HepG2 (cell line): ENCODE results near the gene TAS1R3. TPM values are rescaled to one million over a fixed set of nuclear protein-coding genes. Genes with fewer than 3 reads are reported as not detected.
A peak's percentile ranks its signal among the peaks of the same experiment; 100 is the strongest.

ENCODE experiments used
- ATAC-seq: fragments of 200-7000 bp; cut with Tn5 transposase; 3 replicates; pipeline ENCODE4 v1.9.1; 2020; ENCODE audit warnings: mild to moderate bottlenecking, moderate library complexity
- BruUV-seq: library from RNA; stranded (reverse); fragments of 400-500 nt; replicated peaks from 2 replicates; lab custom pipeline; 2021; lab: Mats Ljungman, UMichigan
- CTCF ChIA-PET: fragments of 300-600 bp; formaldehyde crosslinking; extraction: SDS; loops from one replicate; lab custom pipeline; 2021; ENCODE audit warnings: low total read pairs, inconsistent platforms, low intra/inter-chr PET ratio; lab: Yijun Ruan, JAX
- POLR2A ChIA-PET: fragments of 350-600 bp; sonication (Branson Sonifier 250); formaldehyde crosslinking; loops from one replicate; lab custom pipeline; 2020; ENCODE audit warnings: antibody characterized with exemption, inconsistent platforms; lab: Yijun Ruan, JAX
- DNase-seq: peaks from one replicate; pipeline ENCODE4 v3.0.0-alpha.2; 2015; ENCODE audit warnings: low spot score
- FAIRE-seq: peaks from 3 replicates; lab custom pipeline; 2011; peaks lifted over from hg19 to GRCh38; lab: Jason Lieb, UNC
- H2AFZ ChIP-seq: one replicate; pipeline ENCODE4 v1.6.1; 2011; ENCODE audit warnings: low read length, inconsistent platforms
- H3K27ac ChIP-seq: fragments of 300-600 bp; 3 replicates; pipeline ENCODE4 v1.8.0; 2011; ENCODE audit warnings: mixed run types, mild to moderate bottlenecking, mixed read lengths, low read length, inconsistent platforms; ENCODE audit not compliant: insufficient read depth; ENCODE audit errors: extremely low read length
- H3K27me3 ChIP-seq, 2 experiments: fragments of 200-600 bp in 1 of 2; 2 replicates in 1 of 2; 3 replicates in 1 of 2; pipeline versions ENCODE4 v1.6.0 to v1.8.0; 2011; ENCODE audit warnings: low read length in 2 of 2, mild to moderate bottlenecking in 2 of 2, moderate library complexity in 2 of 2, inconsistent platforms in 1 of 2; ENCODE audit not compliant: insufficient read depth in 2 of 2, control insufficient read depth in 1 of 2
- H3K36me3 ChIP-seq, 2 experiments: fragments of 200-600 bp in 1 of 2; replicated peaks in 1 of 2; 2 replicates in 1 of 2; 3 replicates in 1 of 2; pipeline versions ENCODE4 v1.5.1 to v1.8.0; 2011; ENCODE audit warnings: low read length in 2 of 2, inconsistent platforms in 1 of 2; ENCODE audit not compliant: insufficient read depth in 2 of 2, control insufficient read depth in 1 of 2
- H3K4me1 ChIP-seq: 2 replicates; pipeline ENCODE4 v1.5.1; 2012; ENCODE audit warnings: low read length, inconsistent platforms; ENCODE audit not compliant: insufficient read depth
- H3K4me2 ChIP-seq: 2 replicates; pipeline ENCODE4 v1.6.0; 2011; ENCODE audit warnings: low read depth, low read length, inconsistent platforms
- H3K4me3 ChIP-seq, 3 experiments: fragments of 200-600 bp in 1 of 3; sonication (generic), shearing (Covaris generic) in 1 of 3; replicated peaks in 1 of 3; 2 replicates each; pipeline ENCODE4 v1.5.1; 2011 to 2016; ENCODE audit warnings: low read length in 3 of 3, inconsistent platforms in 2 of 3, low read depth in 2 of 3, mild to moderate bottlenecking in 2 of 3, control low read depth in 1 of 3, mixed read lengths in 1 of 3; ENCODE audit not compliant: insufficient read depth in 1 of 3
- H3K79me2 ChIP-seq: one replicate; pipeline ENCODE4 v1.6.1; 2011; ENCODE audit warnings: low read length, inconsistent platforms; ENCODE audit not compliant: insufficient read depth
- H3K9ac ChIP-seq: 2 replicates; pipeline ENCODE4 v1.6.0; 2011; ENCODE audit warnings: mild to moderate bottlenecking, low read depth, low read length, inconsistent platforms; ENCODE audit not compliant: insufficient read depth
- H3K9me3 ChIP-seq: 2 replicates; pipeline ENCODE4 v1.5.1; 2012; ENCODE audit warnings: mild to moderate bottlenecking, low read length
- H4K20me1 ChIP-seq: 2 replicates; pipeline ENCODE4 v1.6.0; 2011; ENCODE audit warnings: inconsistent platforms, mild to moderate bottlenecking, low read length, moderate library complexity; ENCODE audit not compliant: insufficient read depth
- AGO2 ChIP-seq: fragments of 200-400 bp; formaldehyde crosslinking; optimal IDR thresholded peaks from 2 replicates; pipeline ENCODE3; 2017; ENCODE audit warnings: mild to moderate bottlenecking, low read depth, low read length, moderate library complexity
- AKAP8 ChIP-seq: sonication (generic); formaldehyde crosslinking; IDR thresholded peaks from 2 replicates; pipeline ENCODE4 v1.5.1; 2020; ENCODE audit warnings: mild to moderate bottlenecking, missing genetic modification reagents
- CHD4 ChIP-seq: fragments of 200-600 bp; sonication (generic); IDR thresholded peaks from 2 replicates; pipeline ENCODE4 v1.7.0; 2017; ENCODE audit warnings: mild to moderate bottlenecking, low read length, borderline replicate concordance
- DNMT1 ChIP-seq: sonication (generic); formaldehyde crosslinking; IDR thresholded peaks from 2 replicates; pipeline ENCODE4 v1.5.1; 2020; ENCODE audit warnings: mild to moderate bottlenecking, missing genetic modification reagents
- EEA1 ChIP-seq: sonication (generic); formaldehyde crosslinking; IDR thresholded peaks from 2 replicates; pipeline ENCODE4 v1.5.1; 2020; ENCODE audit warnings: mild to moderate bottlenecking, missing genetic modification reagents, borderline replicate concordance
- HNRNPL ChIP-seq: fragments of 200-400 bp; formaldehyde crosslinking; IDR thresholded peaks from 2 replicates; pipeline ENCODE4 v1.6.1; 2017; ENCODE audit warnings: mild to moderate bottlenecking, low read depth, low read length
- HNRNPLL ChIP-seq: fragments of 200-400 bp; formaldehyde crosslinking; IDR thresholded peaks from 2 replicates; pipeline ENCODE4 v1.6.1; 2017; ENCODE audit warnings: mild to moderate bottlenecking, low read depth, low read length; ENCODE audit not compliant: poor library complexity, severe bottlenecking
- KDM5A ChIP-seq: fragments of 200-600 bp; sonication (generic); IDR thresholded peaks from 2 replicates; pipeline ENCODE4 v1.7.0; 2018; ENCODE audit warnings: antibody characterized with exemption, mild to moderate bottlenecking, low read length, borderline replicate concordance
- NFKB2 ChIP-seq: sonication (generic); formaldehyde crosslinking; IDR thresholded peaks from 2 replicates; pipeline ENCODE4 v1.4.0; 2020; ENCODE audit warnings: missing genetic modification reagents, borderline replicate concordance
- PPARG ChIP-seq: conservative IDR thresholded peaks from 2 replicates; pipeline ENCODE4 v1.6.1; 2016; ENCODE audit warnings: missing biosample characterization, missing genetic modification reagents
- RBFOX2 ChIP-seq: fragments of 200-400 bp; formaldehyde crosslinking; IDR thresholded peaks from 2 replicates; pipeline ENCODE4 v1.6.1; 2017; ENCODE audit warnings: low read depth, mild to moderate bottlenecking, low read length
- SP140L ChIP-seq: sonication (generic); formaldehyde crosslinking; IDR thresholded peaks from 2 replicates; pipeline ENCODE4 v1.4.0; 2020; ENCODE audit warnings: missing genetic modification reagents, borderline replicate concordance
- TAF15 ChIP-seq: fragments of 200-400 bp; formaldehyde crosslinking; IDR thresholded peaks from one replicate; pipeline ENCODE4 v1.6.1; 2018; ENCODE audit warnings: mild to moderate bottlenecking, low read depth, low read length; ENCODE audit not compliant: poor library complexity, severe bottlenecking
- ZNF205 ChIP-seq: IDR thresholded peaks from 2 replicates; pipeline ENCODE4 v1.6.1; 2018; ENCODE audit warnings: missing biosample characterization, missing genetic modification reagents
- ZNF230 ChIP-seq: sonication (generic); formaldehyde crosslinking; IDR thresholded peaks from 2 replicates; pipeline ENCODE4 v1.4.0; 2020; ENCODE audit warnings: mild to moderate bottlenecking, missing genetic modification reagents
- ZNF616 ChIP-seq: sonication (generic); formaldehyde crosslinking; IDR thresholded peaks from 2 replicates; pipeline ENCODE4 v1.5.0; 2020; ENCODE audit warnings: low read depth, mild to moderate bottlenecking, missing genetic modification reagents
- ZNF891 ChIP-seq: sonication (generic); formaldehyde crosslinking; IDR thresholded peaks from 2 replicates; pipeline ENCODE4 v1.5.0; 2020; ENCODE audit warnings: mild to moderate bottlenecking, missing genetic modification reagents
- WGBS: methylation state at CpG from one replicate; pipeline ENCODE4 v1.1.6; 2017; ENCODE audit warnings: low lambda C conversion rate; 5-methylcytosine and 5-hydroxymethylcytosine counted together
- in situ Hi-C: cut with HindIII; loops from 2 replicates; pipeline ENCODE4 v1.10.0; 2017; ENCODE audit warnings: low pct_unique_long_range_greater_than_20kb; ENCODE audit not compliant: extremely low pct_ligation_motif_present
- intact Hi-C: fragments of 100-400 bp; cut with micrococcal nuclease; formaldehyde crosslinking; loops from one replicate; pipeline ENCODE4 v1.10.0; 2022; ENCODE audit not compliant: unreplicated experiment
- polyA plus RNA-seq, 8 experiments: library from polyadenylated mRNA; depleted of rRNA in 3 of 8; stranded (reverse) in 7 of 8; unstranded in 1 of 8; fragments of >200 nt; fragmentation: Illumina TruSeq in 4 of 8; extraction: Trizol in 4 of 8; gene quantifications; 2 replicates each; pipeline versions ENCODE4 v1.2.1 to v1.2.3, GENCODE V29; 2011 to 2016; ENCODE audit warnings: low read depth in 4 of 8, missing spikeins in 1 of 8, mixed read lengths in 1 of 8; ENCODE audit not compliant: insufficient read depth in 1 of 8
- total RNA-seq, 5 experiments: library from RNA; depleted of rRNA; stranded (reverse); fragments of >200 nt; fragmentation: Illumina TruSeq; extraction: Trizol; gene quantifications; 2 replicates each; pipeline ENCODE4 v1.2.3, GENCODE V29; 2016; ENCODE audit warnings: low read depth in 1 of 5
- TF ChIP-seq, protein P1 (sequence below): sonication (generic); formaldehyde crosslinking; IDR thresholded peaks from 2 replicates; pipeline ENCODE4 v1.8.1; 2023; ENCODE audit warnings: missing genetic modification reagents, mild to moderate bottlenecking, borderline replicate concordance
- TF ChIP-seq, protein P2 (sequence below): sonication (generic); formaldehyde crosslinking; IDR thresholded peaks from 2 replicates; pipeline ENCODE4 v1.4.0; 2020; ENCODE audit warnings: mild to moderate bottlenecking, missing genetic modification reagents

Gene TAS1R3
- total and polyA plus RNA-seq, 2 of the 13 experiments (the other 11 are each of a cell fraction or from before 2014, with no cell fraction given) = 0.13 to 0.15 TPM

DNA sequence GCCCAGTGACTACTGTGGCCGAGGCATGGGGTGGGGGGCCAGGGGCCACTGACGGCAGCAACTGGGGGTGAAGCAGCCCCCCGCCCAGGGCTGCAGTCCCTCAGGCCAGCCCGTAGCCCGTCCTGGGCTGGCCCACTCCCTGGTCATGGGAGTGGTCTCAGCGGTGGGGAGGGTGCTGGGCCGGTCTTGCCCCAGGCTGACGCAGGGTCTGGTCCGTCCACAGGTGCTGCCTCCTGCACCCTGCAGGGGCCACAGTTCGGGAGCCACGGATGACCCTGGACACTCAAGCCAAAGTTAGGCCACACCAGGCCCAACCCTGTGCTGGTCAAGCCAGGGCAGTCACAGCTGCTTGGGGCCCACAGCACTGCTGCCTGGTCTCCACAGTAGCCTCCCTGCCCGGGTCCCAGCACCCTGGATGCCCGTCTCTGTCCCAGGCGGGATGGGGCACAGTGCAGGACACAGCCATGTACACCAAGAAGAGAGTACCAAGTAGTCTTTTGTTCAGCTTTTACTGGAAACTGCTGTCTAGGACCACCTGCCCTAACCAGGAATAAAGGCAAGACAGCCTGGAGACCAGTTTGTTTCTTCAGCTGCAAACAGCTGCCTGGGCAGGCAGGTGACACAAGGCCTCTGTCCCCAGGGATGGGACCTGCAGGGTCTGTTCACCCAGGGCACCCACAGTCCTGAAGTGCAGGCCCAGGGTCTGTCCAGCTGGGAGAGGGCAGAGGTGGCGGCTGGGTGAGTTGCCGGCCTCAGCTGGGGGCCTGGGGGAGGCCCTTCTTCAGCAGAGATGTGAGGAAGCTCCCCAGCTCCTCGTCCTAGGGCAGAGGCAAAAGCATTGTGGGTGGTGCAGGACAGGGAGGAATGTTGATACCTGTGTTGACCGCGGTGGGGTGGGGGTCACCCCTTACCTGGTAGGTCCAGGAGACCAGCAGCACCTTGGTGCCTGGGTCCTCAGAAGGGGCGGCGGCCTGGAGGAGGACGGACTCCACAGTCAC lies 19.7 kb upstream of the TAS1R3 start (continued):
- peak; percentile 25 for TF ChIP-seq TAF15
- TF ChIP-seq ZNF230 (CRISPR knock-in tag) = no peak
- peak; percentile 5 for TF ChIP-seq HNRNPLL
- no peak for TF ChIP-seq KDM5A
- TF ChIP-seq CHD4 = no peak

DNA sequence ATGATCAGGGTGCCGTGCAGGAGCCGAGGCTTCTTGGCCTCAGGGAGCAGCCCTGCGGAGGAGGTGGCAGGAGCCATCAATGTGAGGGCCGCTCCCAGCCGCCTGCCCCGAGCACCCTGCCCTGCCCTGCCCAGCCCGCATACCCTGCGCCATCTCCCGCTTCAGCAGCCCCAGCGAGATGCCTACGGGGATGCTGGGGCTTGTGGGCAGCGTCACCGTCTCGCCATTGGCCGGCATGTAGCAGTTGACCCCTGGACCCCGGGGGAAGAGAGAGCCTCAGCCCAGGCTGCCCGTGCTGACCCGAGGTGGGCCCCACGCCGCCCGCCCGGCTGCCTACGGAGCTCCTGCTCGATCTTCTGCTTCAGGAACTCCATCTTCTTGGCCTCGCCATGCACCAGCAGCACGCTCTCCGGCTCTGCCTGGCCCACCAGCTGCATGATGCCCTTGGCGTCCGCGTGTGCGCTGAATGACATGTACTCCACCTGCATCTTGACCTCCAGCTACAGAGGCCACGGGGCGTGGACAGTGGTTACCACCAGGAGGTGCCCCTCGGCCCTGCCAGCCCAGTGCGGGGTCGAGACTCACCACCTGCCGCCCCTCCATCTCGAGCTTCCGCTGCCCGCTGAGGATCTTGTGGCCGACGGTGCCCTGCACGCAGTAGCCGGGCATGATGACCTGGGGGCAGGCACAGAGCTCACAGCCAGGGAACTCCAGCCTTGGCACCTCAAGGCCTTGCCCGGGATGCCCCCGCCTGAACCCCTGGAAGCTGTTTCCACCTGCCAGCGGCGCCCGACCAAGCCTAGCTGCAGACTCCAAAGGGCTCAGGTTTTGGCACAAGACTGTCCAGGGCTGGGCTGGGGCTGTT lies 18.4 kb upstream of the TAS1R3 start:
- CTCF ChIA-PET = no interaction called here
- no peaks in the 10 kb centered on the region for H3K27me3 ChIP-seq
- no peaks in the 10 kb centered on the region for H4K20me1 ChIP-seq
- POLR2A ChIA-PET = no interaction called here
- TF ChIP-seq HNRNPL (peak; percentile 52; the same call in 1 of the 2 replicates), ZNF891 (CRISPR knock-in tag) (no peak), ZNF205 (CRISPR knock-in tag) (no peak), EEA1 (CRISPR knock-in tag) (no peak), AKAP8 (CRISPR knock-in tag) (peak; percentile 62; the same call in 1 of the 2 replicates), ZNF616 (CRISPR knock-in tag) (no peak), AGO2 (peak; percentile 82), RBFOX2 (peak; percentile 70), NFKB2 (CRISPR knock-in tag) (no peak), SP140L (no peak), PPARG (no peak), DNMT1 (CRISPR knock-in tag) (no peak)
- TF ChIP-seq, protein P1, sequence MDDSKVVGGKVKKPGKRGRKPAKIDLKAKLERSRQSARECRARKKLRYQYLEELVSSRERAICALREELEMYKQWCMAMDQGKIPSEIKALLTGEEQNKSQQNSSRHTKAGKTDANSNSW = no peak
- TF ChIP-seq, protein P2, sequence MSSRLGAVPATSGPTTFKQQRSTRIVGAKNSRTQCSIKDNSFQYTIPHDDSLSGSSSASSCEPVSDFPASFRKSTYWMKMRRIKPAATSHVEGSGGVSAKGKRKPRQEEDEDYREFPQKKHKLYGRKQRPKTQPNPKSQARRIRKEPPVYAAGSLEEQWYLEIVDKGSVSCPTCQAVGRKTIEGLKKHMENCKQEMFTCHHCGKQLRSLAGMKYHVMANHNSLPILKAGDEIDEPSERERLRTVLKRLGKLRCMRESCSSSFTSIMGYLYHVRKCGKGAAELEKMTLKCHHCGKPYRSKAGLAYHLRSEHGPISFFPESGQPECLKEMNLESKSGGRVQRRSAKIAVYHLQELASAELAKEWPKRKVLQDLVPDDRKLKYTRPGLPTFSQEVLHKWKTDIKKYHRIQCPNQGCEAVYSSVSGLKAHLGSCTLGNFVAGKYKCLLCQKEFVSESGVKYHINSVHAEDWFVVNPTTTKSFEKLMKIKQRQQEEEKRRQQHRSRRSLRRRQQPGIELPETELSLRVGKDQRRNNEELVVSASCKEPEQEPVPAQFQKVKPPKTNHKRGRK (CRISPR knock-in tag) = no peak
- TF ChIP-seq, all 625 proteins: peak for 4
- TSS peak; percentile 41 for BruUV-seq
- Histone ChIP-seq H3K27ac (no peak overlapping the region), H3K79me2 (peaks cover 2% of the 10 kb centered on the region), H3K9ac (no peak overlapping the region), H3K36me3 (peaks cover 16 to 49% of the 10 kb centered on the region in 2 experiments; a peak in 4 of 5 replicates), H2AFZ (no peak overlapping the region), H3K4me3 (no peak overlapping the region), H3K9me3 (no peaks in the 10 kb centered on the region), H3K4me1 (peaks cover 20% of the 10 kb centered on the region), H3K4me2 (no peak overlapping the region)
- intact Hi-C loops = no loop called here
- FAIRE-seq = no peak
- no peak for DNase-seq
- ATAC-seq = no peak
- in situ Hi-C loops = no loop called here
- 96% methylated on average over 30 of the region's 49 CpGs for WGBS
